Measurements from ENCODE around the gene SLC29A4.

The SLC29A4 gene

GRCh38 chr7:5324961-5325360 lies 42.2 kb downstream of the SLC29A4 start:
- no peak for DNase-seq

GRCh38 chr7:5330288-5330687 lies 47.5 kb downstream of the SLC29A4 start:
- DNase-seq: no peak

GRCh38 chr7:5332579-5332978 lies 49.8 kb downstream of the SLC29A4 start:
- DNase-seq: no peak

DNA sequence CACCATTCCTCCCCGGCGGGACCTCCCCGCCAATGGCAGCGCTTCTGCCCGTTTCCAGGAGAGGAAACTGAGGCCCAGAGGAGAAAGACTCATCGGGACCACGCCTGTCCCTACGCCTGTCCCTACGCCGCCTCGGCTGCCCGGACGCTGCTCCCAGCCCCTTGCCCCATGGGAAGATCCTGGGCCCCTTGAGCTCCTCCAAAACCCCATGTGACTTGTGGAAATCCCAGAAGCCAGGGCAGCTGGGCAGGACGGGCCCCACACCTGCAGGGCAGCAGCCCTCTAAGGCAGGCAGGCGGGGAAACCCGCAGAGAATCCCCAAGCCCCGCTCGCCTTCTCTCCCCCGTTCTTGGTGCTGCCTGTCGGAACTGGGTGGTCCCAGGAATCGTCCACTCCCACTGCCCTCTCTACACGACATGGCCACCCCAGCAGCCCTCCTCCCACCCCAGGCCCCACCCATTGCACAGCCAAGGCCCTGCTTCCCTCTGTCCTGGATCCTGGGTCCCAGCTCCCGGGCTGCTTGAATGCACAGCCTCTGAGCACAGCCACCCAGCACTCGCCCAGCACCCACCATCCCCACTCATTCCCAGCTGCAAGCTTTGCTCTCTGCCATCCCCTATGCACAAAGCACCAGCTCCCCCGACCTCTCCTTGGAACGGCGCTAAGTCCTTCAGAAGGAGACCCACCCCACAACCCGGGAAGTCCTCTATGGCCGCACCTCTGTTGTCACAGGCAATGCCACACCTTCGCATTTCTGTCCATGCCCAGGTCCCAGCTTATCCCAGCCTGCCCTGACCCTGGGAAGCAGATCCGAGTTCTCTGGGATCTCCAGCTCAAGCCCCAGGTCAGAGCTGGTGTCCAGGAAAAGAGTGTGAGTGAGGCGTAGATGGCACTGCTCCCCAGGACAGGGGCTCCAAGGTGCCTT lies 50.6 kb downstream of the SLC29A4 start:
- DNase-seq: no peak

GRCh38 chr7:5334671-5335070 lies 51.9 kb downstream of the SLC29A4 start:
- DNase-seq: no peak

DNA sequence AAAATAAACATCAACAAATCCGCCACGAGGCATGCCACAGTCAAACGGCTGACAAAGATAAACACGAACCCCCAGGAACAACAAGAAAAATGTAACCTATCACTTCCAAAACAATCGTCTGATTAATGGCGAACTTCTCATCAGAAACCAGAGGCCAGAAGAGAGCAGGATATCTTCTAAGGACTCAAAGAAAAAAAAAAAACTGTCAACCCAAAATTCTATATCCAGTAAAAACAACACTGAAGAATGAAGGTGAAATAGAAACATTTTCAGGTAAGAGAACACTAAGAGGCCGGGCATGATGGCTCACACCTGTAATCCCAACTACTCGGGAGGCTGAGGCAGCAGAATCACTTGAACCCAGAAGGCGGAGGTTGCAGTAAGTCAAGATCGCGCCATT lies 54.3 kb downstream of the SLC29A4 start:
- DNase-seq: no peak

DNA sequence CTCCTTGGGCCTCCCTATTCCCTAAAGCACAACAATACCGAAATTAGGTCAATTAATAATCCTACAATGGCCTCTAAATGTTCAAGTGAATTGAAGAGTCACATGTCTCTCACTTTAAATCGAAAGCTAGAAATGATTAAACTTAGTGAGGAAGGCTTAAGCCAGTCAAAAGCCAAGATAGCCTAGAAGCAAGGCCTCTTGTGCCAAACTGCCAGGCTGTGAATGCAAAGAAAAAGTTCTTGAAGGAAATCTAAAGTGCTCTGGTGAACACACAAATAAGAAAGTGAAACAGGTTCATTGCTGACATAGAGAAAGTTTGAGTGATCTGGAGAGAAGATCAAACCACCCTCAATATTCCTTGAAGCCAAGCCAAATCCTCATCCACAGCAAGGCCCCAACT lies 57.2 kb downstream of the SLC29A4 start:
- no peak for DNase-seq

- no peak for DNase-seq
These were observed 59.9 kb downstream of the SLC29A4 start for GRCh38 chr7:5342631-5343030.

- DNase-seq: no peak
These were observed 61.1 kb downstream of the SLC29A4 start for GRCh38 chr7:5343884-5344283.

DNA sequence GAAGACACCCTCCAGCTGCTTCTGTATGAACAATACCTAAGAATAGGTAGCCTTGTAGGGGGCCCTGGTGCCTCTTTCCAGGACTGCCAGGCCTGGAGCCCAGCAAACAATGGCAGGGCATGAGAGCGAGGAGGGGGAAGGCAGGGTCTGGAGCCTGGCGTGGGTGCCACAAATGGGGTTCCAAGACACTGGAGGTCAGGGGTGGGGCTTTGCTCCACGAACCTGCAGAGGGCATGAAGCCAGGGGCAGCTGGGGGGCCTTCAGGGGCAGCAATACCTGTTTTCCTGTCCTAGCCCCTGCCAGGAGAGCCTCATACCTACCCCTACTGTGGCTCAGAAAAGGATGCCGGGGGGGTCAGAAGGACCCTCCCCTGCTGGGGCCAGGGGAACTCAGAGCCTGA lies 61.6 kb downstream of the SLC29A4 start:
- no peak for DNase-seq

GRCh38 chr7:5345171-5345570 lies 62.4 kb downstream of the SLC29A4 start:
- DNase-seq: no peak

GRCh38 chr7:5345671-5346070 lies 62.9 kb downstream of the SLC29A4 start:
- no peak for DNase-seq

DNA sequence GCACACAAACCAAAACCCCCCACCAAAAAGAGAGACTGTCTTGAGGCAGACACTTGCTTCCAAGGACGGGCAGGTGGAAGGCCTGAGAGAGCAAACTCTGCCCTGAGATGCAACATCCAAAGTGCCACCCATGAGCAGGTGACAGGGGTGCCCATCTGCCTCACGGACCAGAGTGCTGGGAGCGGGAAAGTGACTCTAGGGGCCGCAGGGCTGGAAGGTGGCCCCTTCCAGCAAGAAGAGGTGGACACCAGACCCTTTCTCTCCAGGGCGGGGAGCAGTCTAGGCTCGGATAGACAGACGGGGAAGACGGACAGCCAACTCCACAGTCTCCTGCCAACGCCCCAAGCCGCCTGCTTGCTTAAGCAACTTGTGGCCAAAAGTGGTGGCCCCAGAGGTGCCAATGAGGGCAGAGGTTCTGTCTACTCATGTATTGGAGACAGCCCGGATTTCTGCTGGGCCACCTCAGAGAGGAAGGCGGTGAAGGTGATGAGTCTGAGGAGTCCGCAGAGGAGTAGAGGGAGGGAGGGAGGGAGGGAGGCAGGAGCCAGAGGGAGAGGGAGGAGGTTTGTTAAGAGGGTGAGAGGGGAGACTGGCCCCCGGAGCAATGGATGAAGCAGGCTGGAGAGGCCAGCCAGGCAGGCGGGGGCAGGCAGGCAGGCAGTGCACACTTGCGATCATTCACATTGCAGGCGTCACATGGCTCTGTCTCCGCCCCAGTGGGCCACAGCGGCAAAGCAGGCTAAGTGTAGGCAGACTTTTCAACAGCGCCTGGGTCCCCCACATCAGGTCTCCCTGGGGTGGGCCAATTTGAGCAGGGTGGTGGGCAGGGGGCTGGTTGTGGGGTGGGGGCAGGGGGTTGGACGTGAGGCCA lies 65.6 kb downstream of the SLC29A4 start:
- DNase-seq: no peak

DNA sequence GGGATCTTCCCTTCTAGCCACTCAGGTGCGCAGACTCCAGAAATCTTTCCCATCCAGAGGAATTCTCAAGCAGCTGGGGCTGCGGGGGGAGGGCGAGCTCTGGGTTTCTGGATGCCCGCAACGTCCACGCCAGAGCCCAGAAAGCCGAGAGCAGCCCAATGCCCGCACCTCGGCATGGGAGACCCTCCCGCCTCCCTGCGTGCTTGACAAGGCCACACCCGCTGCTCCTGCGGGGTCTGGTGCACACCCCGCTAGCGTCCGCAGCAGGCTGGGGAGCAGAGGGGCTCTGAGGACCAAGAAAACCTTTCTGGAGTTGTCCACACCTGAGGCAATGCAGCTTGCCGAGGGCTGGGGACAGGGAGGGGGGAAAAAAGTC lies 66.2 kb downstream of the SLC29A4 start:
- DNase-seq: no peak

GRCh38 chr7:5349437-5350173 lies 66.9 kb downstream of the SLC29A4 start:
- no peak for DNase-seq

DNA sequence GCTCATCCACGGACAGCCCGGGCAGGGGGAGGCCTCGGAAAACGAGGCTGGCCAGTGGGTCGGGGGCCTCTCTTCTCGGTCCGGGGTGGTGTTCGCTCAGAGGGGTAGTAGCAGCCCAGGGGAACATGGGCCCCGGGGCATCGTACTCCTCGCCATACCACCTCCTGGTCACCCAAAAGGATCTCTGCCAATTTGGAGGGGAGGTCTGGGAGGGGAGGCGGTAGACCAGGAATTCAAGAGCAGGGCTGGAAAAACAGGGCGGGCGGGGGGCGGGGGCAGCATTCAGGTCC lies 67.4 kb downstream of the SLC29A4 start:
- DNase-seq: no peak

DNA sequence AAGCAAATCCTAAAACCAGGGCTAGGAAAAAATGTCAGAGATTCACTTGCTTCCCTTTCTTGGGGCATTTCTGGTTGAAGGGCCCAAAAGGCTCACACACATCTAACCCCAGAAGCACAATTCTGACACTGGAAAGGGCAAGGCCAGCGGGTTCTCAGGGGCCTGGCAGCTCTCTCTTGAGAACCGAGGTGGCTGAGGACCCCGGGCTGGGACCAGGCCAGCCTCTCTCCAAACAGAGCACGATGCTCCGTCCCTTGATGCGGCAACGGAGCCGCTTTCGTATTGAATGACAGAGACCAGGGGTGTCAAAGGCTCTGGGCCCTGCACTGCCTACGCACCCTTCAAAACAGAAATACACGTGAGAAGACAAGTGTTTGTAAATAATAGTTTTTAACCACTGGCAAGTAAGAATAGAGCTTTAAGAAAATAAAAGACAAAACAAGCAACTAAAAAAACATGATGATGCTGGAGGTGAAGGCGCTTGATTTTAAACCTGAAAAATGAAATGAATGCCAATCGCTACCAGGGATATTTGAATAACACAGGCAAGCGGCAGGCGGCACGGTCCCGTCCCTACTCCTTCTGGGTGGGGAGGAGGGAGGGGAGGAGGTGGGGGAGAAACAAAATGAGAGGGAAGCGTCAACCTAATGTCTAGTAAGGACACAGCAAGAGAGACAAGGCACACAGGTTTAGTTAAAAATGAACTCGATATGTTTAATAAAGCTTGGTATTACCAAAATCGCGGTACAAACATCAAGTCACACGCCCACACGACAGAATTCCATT lies 68.0 kb downstream of the SLC29A4 start:
- DNase-seq: no peak

DNA sequence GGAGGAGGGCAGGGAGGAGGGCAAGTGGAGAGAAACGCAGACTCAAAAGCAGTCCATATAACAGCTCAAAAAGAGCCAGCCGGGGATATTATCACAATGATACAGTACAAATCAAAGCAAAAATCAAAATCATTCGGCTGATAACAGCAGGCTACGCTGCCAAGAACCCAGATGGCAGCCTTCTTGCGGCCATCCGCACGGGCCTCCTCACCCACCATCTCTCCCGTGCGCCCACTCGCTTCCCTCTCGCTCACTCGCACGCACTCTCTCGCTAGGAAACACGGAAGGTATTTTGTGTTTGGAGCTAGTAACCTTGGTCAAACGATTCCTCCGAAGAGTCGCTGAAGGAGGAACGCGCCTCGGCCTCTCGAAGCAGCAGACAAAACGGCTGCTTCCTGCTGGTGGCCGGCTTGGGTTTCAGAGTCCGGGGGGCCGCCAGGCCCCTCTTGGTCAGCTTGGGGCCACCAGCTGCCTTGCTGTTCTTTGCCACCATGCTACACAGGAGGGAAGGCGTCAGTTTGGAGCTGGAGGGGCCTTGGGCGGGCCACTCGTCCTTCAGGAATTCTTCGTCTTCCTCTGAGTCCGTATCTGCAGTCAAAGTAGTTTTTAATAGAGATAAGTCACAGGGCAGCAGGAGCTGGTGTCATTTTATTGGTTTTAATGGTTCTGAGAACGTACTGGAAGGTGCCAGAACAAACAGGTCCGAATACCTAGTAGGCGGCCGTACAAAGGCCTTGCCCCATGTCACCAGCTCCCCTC lies 68.9 kb downstream of the SLC29A4 start:
- DNase-seq: no peak

- DNase-seq: no peak
These were observed 69.8 kb downstream of the SLC29A4 start for GRCh38 chr7:5352440-5353010.

DNA sequence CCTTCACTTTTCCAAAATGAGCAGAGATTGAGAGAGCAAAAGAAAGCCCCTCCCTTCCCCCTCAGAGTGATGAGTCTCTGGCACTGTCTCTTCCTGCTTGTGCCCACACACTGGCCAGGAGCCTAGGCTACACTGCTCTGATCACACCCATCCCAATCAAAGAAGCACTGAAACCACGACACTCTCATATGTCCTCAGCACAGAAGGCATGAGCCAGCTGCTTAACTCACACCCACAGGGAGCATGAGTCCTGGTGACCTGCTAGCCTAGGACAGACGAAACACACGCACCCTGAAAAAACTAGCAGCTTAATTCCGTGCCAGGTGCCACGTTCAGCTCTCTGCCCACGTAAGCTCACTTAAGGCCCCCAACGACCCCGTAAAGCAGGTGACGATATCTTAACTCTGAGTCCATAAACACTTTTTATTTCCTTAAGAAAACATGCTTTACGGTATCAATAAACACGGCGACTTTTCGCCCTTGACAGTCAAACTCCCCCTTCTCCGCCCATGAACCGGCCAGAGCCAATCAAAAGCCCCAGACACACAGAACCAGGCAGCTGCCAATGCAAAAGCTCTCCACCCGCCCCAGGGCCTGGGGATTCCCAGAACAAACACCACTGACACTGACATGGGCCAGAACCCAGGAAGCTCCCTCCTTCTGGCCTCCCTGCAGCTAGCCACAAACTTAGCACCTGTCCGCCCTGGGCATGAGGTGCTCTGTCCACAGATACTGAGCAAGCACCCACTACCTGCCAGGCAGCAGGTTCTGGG lies 71.9 kb downstream of the SLC29A4 start:
- DNase-seq: no peak

Measured in activated naive CD4-positive, alpha-beta T cell treated with anti-CD3 and anti-CD28 coated beads, Interleukin-2, amount 50 U/mL, for 16 hours (primary cell).